Measurements from ENCODE around the gene CCDC91.
A peak's percentile ranks its signal among the peaks of the same experiment; 100 is the strongest.
"Not testable (repeated sequence)": the region's sequence is repeated elsewhere in the genome, so short reads cannot be mapped to it uniquely, and the experiment has no call there.

Gene CCDC91

DNA sequence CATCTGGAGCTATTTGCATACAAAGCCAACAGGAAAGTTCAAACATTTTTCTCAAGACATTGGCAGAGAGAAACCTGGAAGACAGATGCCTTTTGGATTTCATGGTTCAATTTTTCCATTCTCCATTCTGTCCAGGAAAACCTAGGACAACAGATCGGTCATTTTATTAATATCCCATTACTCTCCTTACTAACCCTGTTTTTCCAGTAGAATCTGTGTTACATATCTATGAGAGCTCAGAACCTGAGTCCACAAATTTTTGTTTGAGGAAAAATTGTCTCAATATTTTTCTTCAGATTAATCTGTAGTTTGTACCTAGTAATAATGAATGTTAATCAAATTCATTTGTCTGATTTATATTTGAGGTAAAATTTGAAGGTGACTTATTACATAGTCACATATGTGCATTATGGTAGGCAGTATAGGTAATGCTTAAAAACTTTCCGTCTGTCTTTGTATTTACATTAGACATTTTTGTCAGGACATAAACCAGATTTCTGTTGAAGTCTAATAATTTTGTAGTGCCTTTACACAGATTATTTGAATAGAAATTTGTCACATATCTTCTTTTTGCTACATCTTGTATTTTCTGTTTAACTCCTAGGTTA lies 75.3 kb downstream of the CCDC91 start:
- FAIRE-seq, result no peak
- no peak for TF ChIP-seq POLR2A (IDR thresholded peaks at IDR 0.05; ENCODE audit: low read depth, low read length)
- no peak for DNase-seq (ENCODE audit: insufficient read length, low spot score)

DNA sequence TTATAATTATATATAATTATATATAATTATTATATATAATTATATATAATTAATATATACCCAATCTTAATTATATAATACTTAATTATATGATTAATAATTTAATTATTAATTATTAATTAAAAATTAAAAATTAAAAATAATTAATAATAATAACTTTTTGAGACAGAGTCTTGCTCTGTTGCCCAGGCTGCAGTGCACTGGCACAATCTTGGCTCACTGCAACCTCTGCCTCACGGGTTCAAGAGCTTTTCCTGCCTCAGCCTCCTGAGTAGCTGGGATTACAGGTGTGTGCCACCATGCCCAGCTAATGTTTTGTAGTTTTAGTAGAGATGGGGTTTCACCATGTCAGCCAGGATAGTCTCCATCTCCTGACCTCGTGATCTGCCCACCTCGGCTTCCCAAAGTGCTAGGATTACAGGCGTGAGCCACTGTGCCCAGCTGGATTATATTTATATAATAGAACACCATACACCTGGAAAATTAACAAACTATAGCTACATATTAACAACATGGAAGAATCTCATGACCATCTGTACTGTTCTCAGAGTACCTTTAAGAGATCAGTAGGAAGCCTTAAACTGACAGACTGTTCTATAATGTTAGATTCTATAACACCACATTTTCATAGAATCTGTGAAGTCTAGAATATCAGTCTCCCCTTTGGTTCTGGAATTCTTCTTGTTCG lies 77.8 kb downstream of the CCDC91 start:
- not testable (repeated sequence) for DNase-seq (ENCODE audit: insufficient read length, low spot score); FAIRE-seq

DNA sequence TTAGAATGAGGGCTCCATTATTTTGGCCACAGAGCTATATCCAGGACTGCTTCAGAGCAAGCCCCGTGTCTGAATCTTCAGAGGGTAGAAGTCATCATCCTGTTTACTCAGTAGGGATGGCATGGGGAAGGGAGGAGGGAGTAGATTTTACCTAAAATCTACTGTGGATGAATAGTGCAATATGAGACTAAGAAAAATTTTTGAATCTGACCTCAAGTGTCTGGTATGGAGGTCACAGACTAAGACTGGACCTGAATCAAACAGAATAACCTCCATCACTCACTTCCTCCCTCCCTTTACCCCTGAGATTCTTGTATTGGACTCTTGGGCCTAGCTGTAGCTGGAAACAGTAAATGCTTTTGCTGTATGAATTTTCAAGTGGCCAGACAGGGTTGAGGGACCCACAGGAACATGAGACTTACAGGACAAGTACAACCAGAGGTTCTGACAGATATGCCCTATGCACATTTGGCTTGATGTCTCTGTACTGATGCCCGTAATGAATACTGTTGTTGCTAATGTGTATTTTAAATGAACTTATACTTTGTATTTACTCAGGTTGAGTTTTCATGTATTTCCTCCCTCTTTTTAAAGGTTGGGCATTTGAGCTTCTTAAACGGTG lies 78.5 kb downstream of the CCDC91 start:
- no peak for TF ChIP-seq POLR2A (IDR thresholded peaks at IDR 0.05; ENCODE audit: low read depth, low read length)
- no peak for FAIRE-seq
- no peak for DNase-seq (ENCODE audit: insufficient read length, low spot score)

DNA sequence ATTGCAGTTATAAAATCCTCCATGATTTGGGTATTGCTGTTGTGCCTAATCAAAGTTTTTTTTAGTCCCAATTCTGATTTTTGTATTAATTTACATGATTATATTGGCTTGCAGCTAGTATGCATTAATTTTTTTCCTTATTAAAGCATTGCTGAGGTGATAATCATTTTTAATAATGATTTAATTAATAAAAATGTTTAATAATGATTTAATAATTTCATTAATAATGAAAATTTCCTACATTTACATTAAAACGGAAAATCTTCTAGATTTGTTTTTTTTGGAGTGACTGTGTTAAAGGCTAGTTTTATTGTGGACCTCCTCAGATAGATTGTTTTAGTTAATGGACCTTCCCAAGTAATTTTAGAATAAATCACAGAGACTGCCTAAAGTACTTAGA lies 79.6 kb downstream of the CCDC91 start:
- no peak for TF ChIP-seq POLR2A (IDR thresholded peaks at IDR 0.05; ENCODE audit: low read depth, low read length)
- DNase-seq (ENCODE audit: insufficient read length, low spot score) (no peak), FAIRE-seq (no peak)

DNA sequence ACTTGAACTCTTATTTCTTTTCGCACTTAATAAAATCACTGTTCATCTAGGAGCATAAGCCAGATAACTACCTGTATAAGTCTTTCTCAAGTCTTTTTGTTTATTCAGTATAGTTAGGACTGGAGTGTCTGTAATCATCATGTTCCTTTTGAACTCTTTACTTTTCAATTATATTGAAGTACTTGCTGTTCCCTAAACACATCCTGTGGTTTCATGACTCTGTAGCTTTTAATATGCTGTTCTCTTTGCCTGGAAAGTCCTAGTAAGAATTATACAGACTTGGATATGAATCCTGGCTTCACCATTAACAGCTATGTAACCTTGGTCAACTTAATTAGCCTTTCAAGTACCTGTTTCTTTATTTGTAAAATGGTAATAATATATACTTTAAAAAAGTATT lies 88.2 kb downstream of the CCDC91 start:
- FAIRE-seq (no peak), DNase-seq (ENCODE audit: insufficient read length, low spot score) (no peak)
- TF ChIP-seq POLR2A (IDR thresholded peaks at IDR 0.05; ENCODE audit: low read depth, low read length), result no peak

DNA sequence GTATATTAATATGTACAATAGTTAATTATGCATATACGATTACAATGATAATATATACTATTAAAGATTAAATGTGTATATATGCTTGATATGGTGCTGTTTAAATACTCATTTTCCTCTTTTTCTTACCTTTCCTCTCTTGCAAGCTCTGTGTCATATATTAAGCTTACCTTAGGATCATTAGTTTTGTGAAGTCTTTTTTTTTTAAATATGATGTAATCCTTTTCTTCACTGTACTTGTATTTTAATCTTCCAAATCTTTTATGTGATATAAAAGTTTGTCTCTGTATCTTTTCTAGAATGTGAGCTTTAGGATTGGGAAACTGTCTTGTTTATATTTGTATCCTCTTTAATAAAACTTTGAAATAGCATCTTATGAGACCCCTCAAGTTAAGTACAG lies 88.7 kb downstream of the CCDC91 start:
- no peak for TF ChIP-seq POLR2A (IDR thresholded peaks at IDR 0.05; ENCODE audit: low read depth, low read length)
- no peak for DNase-seq (ENCODE audit: insufficient read length, low spot score)
- FAIRE-seq, result no peak

DNA sequence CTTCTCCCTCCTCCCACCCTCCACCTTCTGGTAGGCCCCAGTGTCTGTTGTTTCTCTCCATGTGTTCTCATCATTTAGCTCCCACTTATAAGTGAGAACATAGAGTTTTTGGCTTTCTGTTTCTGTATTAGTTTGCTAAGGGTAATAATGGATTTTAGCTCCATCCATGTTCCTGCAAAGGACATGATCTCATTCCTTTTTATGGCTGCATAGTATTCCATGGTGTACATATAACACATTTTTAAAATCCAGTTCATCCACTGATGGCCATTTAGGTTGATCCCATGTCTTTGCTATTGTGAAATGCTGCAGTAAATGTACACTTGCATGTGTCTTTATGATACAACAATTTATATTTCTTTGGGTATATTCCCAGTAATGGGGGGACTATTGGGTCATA lies 96.1 kb downstream of the CCDC91 start:
- FAIRE-seq (no peak), DNase-seq (ENCODE audit: insufficient read length, low spot score) (no peak)
- TF ChIP-seq POLR2A (IDR thresholded peaks at IDR 0.05; ENCODE audit: low read depth, low read length), result no peak

DNA sequence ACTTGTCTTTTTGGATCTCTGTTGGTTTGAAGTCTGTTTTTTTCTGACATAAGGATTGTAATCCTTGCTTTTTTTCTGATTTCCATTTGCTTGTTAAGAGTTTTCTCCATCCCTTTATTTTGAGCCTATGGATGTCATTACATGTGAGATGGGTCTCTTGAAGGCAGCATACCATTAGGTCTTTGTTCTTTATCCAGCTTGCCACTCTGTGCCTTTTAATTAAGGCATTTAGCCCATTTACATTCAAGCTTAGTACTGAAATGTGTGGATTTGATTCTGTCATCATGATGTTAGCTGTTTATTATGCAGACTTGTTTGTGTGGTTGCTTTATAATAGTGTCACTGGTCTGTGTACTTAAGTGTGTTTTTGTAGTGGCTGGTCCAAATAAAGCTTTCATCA lies 100.0 kb downstream of the CCDC91 start:
- FAIRE-seq, result peak; percentile 30
- DNase-seq (ENCODE audit: insufficient read length, low spot score), result no peak
- TF ChIP-seq POLR2A (IDR thresholded peaks at IDR 0.05; ENCODE audit: low read depth, low read length), result no peak

DNA sequence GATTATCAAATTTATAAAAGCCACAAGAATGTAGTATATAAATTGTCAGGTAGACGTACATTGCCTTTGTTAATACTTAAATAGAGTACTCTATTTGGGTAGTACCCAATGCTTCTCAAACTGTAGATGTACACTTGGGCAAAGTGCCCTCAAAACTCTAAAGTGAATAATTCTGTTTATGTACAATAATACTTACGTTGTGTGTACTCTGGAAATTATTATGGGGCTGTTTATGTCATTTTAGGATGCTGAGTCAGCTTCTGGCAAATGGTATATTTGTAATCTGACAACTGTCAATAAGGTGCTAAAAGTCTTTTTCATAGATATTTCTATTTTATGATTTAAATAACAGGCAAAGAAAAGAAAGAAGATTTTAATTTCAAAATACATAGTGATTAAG lies 102.4 kb downstream of the CCDC91 start:
- DNase-seq (ENCODE audit: insufficient read length, low spot score) (no peak), FAIRE-seq (no peak)
- TF ChIP-seq POLR2A (IDR thresholded peaks at IDR 0.05; ENCODE audit: low read depth, low read length), result no peak

DNA sequence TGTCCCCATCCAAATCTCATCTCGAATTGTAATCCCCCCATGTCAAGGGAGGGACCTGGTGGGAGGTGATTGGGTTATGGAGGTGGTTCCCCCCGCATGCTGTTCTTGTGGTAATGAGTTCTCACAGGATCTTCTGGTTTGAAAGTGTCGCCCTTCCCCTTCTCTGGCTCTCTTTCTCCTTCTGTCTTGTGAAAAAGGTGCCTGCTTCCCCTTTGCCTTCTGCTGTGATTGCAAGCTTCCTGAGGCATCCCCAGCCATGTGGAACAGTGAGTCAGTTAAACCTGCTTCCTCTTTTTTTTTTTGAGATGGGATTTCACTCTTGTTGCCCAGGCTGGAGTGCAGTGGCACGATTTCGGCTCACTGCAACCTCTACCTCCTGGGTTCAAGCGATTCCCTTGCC lies 104.0 kb downstream of the CCDC91 start:
- TF ChIP-seq POLR2A (IDR thresholded peaks at IDR 0.05; ENCODE audit: low read depth, low read length), result no peak
- FAIRE-seq (no peak), DNase-seq (ENCODE audit: insufficient read length, low spot score) (no peak)

DNA sequence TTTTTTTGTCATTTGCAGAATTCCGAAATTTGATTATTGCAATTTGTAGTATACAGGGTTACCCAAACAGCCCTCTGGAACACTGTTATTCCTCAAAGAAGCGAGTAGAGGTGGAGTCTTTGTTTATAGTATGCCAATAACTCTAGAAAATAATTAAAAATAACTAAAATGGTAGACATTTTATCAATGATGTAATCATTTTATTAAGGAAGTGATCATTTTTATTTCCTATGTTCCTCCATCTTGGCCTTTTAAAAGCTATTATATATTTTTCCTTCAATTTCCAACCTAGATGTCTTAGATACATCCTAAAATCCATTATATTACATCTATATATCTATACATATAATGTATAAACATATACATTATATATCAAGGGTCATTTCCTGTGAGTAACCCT lies 106.0 kb downstream of the CCDC91 start:
- FAIRE-seq, result no peak
- TF ChIP-seq POLR2A (IDR thresholded peaks at IDR 0.05; ENCODE audit: low read depth, low read length), result no peak
- no peak for DNase-seq (ENCODE audit: insufficient read length, low spot score)

DNA sequence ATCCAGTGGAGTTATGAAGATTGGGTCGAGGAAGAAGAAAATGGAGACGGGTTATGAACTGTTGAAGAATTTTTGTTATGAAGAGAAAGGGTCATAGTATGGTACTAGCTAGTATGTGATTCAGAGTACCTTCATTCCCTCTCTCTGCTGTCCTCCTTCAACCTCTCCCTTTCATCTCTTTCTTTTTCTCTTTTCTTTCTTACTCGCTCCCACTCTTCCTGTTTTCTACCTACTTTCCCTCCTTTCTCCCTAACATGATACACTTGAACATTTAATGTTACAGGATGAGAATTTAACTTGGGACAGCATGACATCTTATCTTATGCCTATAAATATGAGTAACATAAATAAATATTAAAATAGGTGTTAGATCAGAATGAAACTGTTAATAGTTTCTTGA lies 112.9 kb downstream of the CCDC91 start:
- FAIRE-seq (no peak), DNase-seq (ENCODE audit: insufficient read length, low spot score) (no peak)
- TF ChIP-seq POLR2A (IDR thresholded peaks at IDR 0.05; ENCODE audit: low read depth, low read length), result no peak

DNA sequence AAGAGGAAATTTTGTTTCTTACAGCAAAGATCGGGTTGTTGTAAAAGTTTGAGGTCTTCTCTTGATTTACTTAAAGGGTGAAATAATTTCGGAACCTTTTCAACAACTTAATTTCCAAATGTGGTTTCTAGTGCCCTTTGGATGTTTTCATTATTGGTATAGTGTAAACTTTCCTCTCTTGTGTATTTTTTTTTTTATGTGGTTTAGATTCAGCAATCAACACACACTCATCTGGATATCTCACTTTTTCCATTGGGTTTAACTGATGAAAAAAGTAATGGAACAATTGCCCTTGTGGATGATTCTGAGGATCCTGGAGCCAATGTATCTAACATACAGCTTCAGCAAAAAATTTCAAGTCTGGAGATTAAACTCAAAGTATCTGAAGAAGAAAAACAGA lies 116.3 kb downstream of the CCDC91 start:
- DNase-seq (ENCODE audit: insufficient read length, low spot score) (no peak), FAIRE-seq (no peak)
- TF ChIP-seq POLR2A (IDR thresholded peaks at IDR 0.05; ENCODE audit: low read depth, low read length), result no peak

DNA sequence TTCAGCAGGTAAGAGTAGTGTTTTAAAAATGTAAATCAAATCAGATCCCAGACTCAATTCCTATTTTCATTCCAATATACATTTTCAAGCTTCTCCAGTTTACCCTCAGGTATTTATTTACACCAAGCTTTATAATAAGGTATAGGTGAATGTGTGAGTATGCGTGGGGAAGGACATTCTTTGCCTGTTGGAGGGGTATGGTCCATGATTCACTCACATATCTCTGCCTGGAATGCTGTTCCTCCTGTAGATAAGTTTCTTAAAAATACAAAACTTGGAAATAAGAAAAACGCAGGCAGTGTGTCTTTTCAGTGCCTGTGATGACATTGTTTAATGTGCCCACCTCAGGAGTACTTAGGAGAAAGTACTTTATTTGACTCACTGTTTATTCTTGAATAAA lies 118.6 kb downstream of the CCDC91 start:
- FAIRE-seq (no peak), DNase-seq (ENCODE audit: insufficient read length, low spot score) (no peak)
- TF ChIP-seq POLR2A (IDR thresholded peaks at IDR 0.05; ENCODE audit: low read depth, low read length), result no peak

DNA sequence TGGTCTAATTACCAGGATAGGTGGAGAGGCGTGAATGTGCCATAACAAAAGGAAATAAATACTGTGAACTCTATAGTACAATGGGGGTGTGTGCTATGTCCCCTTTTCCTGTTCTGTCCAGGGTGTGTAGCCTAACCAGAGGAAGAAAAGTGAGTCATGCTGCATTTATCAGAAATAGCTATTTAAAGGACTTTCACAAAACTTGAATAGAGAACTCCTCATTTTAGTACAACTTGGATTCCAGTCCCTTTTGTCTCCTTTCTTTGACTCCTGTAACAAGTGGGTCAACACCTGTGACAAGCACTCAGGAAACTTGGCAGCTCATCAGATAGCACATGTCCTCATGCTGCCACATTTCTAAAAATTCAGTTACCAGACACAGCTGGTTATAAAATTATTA lies 123.4 kb downstream of the CCDC91 start:
- peak; percentile 0 for DNase-seq (ENCODE audit: insufficient read length, low spot score)
- no peak for TF ChIP-seq POLR2A (IDR thresholded peaks at IDR 0.05; ENCODE audit: low read depth, low read length)
- peak; percentile 88 for FAIRE-seq
